Activated CD4-positive, CD25-positive, alpha-beta regulatory T cell treated with anti-CD3 and anti-CD28 coated beads, Interleukin-2, amount 50 U/mL, for 72 hours (primary cell): ENCODE results near the gene RCBTB2.

Experiments
- DNase-seq: peaks from one replicate; pipeline ENCODE4 v3.0.0; 2021

RCBTB2 gene

GRCh38 chr13:48443442-48444208 lies 89.3 kb downstream of the RCBTB2 start:
- no peak for DNase-seq
